ENCODE results near the gene TCERG1L. TPM values are rescaled to one million over a fixed set of nuclear protein-coding genes. Genes with fewer than 3 reads are reported as not detected.

TCERG1L gene
- total and polyA plus RNA-seq, 2 experiments from 2014 or later = 0.47 to 0.73 TPM

DNA sequence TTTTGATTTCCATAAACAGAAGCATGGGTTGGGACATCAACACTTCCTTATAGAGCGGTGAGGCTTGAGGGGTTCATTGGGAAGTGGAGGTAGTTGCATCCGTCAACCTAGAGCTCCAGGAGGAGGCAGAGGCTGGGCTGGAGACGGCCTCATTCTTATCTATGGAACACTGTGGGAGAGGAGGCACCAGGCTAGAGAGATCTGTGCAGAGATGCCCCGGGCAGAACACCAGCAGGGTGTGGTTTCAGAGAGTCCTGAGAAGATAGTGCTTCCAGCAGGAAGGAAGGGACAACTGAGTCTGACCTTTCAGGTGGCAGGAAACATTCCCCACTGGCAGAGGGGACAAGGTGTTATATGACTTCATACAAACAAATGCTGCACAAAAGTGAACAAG is 56.7 kb downstream of the TCERG1L start:
- no peaks in the 10 kb centered on the region for H3K9me3 ChIP-seq (ENCODE audit: low read depth)
- no peak for TF ChIP-seq CTCF (IDR thresholded peaks at IDR 0.05; ENCODE audit: poor library complexity)
- TF ChIP-seq EZH2 (IDR thresholded peaks at IDR 0.05; ENCODE audit: borderline replicate concordance) = no peak
- TF ChIP-seq EZH2phosphoT487 (IDR thresholded peaks at IDR 0.05; ENCODE audit: low read depth, severe bottlenecking, unreplicated experiment) = no peak
- peaks cover 21% of the 10 kb centered on the region for H3K27me3 ChIP-seq

DNA sequence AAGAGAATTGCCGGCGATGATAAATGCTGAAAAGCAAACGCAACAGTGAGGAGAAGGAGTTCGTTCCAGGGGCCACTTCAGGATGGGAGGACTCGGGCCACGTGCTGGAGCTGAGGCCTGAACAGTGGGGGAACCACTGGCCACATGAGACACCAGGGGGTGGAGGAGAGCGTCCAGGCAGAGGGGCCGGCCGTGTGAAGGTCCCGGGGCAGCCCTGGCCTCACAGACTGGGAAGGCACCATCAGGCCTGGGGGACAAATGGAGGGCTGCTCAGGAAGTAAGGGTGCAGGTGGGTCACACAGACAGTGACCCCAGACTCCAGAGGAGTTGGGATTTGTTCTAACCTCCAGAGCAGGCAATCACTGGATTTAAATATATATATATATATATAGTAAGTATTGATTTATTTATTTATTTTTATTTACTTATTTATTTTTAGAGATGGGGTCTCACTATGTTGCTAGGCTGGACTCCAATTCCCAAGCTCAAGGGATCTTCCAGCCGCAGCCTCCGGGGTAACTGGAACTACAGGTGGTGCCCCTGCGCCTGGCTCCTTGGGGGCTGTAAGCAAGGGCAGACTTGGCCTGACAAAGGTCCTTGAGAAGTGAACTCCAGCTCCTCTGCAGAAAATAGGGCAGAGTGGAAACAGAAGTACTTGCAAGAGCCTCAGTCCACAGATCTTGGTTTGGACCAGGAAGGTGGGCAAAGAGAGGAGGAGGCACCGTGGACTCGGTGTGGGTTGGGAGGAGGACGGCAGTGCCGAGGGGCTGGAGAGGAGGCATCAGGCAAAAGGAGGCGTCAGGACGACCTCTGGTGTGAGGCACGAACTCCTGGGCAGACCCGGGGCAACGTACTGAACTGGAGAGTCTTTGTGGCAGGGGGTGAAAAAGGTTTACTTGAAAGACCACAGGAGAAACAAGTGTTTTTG is 57.3 kb downstream of the TCERG1L start:
- Histone ChIP-seq H2AFZ (no peak overlapping the region), H3K79me2 (no peaks in the 10 kb centered on the region), H3K4me3 (no peak overlapping the region), H3K4me2 (no peak overlapping the region), H3K27me3 (peaks cover 28% of the 10 kb centered on the region), H4K20me1 (ENCODE audit: insufficient read depth, poor library complexity, severe bottlenecking) (no peaks in the 10 kb centered on the region), H3K36me3 (replicated peaks; ENCODE audit: insufficient read depth, low read depth) (no peaks in the 10 kb centered on the region), H3K27ac (no peak overlapping the region), H3K9me2 (replicated peaks; ENCODE audit: insufficient read depth) (no peaks in the 10 kb centered on the region), H3K9me3 (ENCODE audit: low read depth) (no peaks in the 10 kb centered on the region), H3K4me1 (ENCODE audit: insufficient read depth) (no peaks in the 10 kb centered on the region)
- WGBS (ENCODE audit: low lambda C conversion rate, missing lambda C conversion rate) = 84% methylated on average over 22 of the region's 22 CpGs
- TF ChIP-seq EZH2phosphoT487 (IDR thresholded peaks at IDR 0.05; ENCODE audit: low read depth, severe bottlenecking, unreplicated experiment) (no peak), CTCF (IDR thresholded peaks at IDR 0.05; ENCODE audit: poor library complexity) (no peak), EZH2 (IDR thresholded peaks at IDR 0.05; ENCODE audit: borderline replicate concordance) (no peak)
- DNase-seq (ENCODE audit: low spot score) = no peak

More for the DNA sequence above, 56.7 kb downstream of the TCERG1L start:
- H3K79me2 ChIP-seq = no peaks in the 10 kb centered on the region
- H4K20me1 ChIP-seq (ENCODE audit: insufficient read depth, poor library complexity, severe bottlenecking) = no peaks in the 10 kb centered on the region
- no peaks in the 10 kb centered on the region for H3K4me1 ChIP-seq (ENCODE audit: insufficient read depth)
- H2AFZ ChIP-seq = no peak overlapping the region
- WGBS (ENCODE audit: low lambda C conversion rate, missing lambda C conversion rate) = 65% methylated on average over 4 of the region's 4 CpGs
- H3K9me2 ChIP-seq (replicated peaks; ENCODE audit: insufficient read depth) = no peaks in the 10 kb centered on the region
- DNase-seq (ENCODE audit: low spot score) = no peak
- H3K27ac ChIP-seq = no peak overlapping the region
- no peak overlapping the region for H3K4me3 ChIP-seq
- H3K36me3 ChIP-seq (replicated peaks; ENCODE audit: insufficient read depth, low read depth) = no peaks in the 10 kb centered on the region
- no peak overlapping the region for H3K4me2 ChIP-seq

DNA sequence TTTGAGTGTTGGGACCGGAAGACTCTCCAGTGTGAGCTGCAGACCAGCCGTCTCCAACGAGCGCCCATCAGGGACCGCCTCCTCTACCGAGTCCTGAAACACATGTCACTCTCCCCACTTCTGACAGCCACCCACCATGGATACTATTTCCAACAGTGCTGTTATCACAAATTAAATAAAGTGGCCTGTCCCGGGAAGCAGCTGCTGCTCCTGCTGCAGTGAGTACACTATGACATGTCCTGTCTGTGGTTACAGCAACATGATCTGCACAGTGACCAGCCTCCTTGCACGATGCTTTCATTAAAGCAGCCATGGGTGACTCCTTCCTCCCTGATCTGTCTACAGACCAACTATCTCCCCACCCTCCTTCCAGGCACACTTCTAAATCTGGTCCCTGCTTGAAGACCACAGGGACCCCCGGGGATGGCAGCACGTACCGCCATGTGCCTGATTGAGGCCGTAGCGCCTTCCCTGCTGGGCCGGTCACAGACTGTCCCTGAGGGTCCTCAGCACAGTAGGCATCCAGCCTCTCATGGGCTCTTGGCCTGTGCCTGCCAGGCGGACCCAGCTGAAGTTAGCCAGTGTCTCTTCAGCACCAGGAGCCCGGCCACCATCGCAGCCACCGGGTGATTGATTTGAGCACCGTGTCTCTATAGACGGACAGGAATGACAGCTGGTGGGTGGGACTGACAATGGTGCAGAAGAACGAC is 58.8 kb downstream of the TCERG1L start:
- Histone ChIP-seq H3K4me2 (no peak overlapping the region), H2AFZ (no peak overlapping the region), H3K27me3 (peaks cover 33% of the 10 kb centered on the region), H3K79me2 (no peaks in the 10 kb centered on the region), H3K4me3 (no peak overlapping the region), H4K20me1 (ENCODE audit: insufficient read depth, poor library complexity, severe bottlenecking) (no peaks in the 10 kb centered on the region), H3K9me3 (ENCODE audit: low read depth) (no peaks in the 10 kb centered on the region), H3K36me3 (replicated peaks; ENCODE audit: insufficient read depth, low read depth) (no peaks in the 10 kb centered on the region), H3K27ac (no peak overlapping the region), H3K9me2 (replicated peaks; ENCODE audit: insufficient read depth) (no peaks in the 10 kb centered on the region), H3K4me1 (ENCODE audit: insufficient read depth) (no peaks in the 10 kb centered on the region)
- DNase-seq (ENCODE audit: low spot score) = no peak
- TF ChIP-seq CTCF (IDR thresholded peaks at IDR 0.05; ENCODE audit: poor library complexity) (no peak), EZH2 (IDR thresholded peaks at IDR 0.05; ENCODE audit: borderline replicate concordance) (no peak), EZH2phosphoT487 (IDR thresholded peaks at IDR 0.05; ENCODE audit: low read depth, severe bottlenecking, unreplicated experiment) (no peak)
- WGBS (ENCODE audit: low lambda C conversion rate, missing lambda C conversion rate) = 77% methylated on average over 21 of the region's 21 CpGs
